ENCODE results near the gene PP2D1. TPM values are rescaled to one million over a fixed set of nuclear protein-coding genes. Genes with fewer than 3 reads are reported as not detected.

The PP2D1 gene
- total and polyA plus RNA-seq, 2 experiments from 2014 or later: 0.23 TPM; not detected in 1

DNA sequence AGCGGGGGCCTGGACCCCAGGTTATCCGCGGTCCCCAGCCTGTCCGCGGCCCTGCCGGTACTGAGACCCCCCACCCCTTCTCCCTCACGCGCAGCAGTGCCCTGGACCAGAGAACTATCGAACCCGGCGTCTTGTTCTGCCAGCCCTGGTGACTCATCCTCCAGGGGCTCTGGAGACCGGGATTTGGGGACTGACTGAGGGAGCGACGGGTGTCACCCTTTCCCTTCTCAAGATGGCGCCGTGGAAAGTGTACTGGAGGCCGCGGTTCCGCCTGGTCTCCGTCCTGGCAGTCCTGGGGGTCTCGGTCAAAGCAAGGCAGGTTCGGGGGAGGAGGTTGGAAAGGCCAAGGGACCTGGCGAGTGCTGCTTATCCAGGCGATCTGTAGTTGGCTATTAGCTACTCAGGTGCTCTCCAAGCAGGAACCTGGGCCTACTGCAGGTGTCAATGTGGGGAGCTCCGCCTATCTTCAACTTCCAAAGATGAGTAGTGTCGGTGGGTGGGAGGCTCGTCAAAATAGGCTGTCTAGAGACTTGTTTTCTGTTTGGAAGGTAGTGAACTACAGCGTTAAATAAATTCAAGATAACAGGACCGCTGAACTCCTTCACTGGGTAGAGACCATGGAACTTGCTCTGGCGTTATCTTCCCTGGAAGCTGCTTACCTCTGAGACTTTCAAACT, 64.4 kb downstream of the PP2D1 start:
- peak overlapping the region; percentile 99 for H3K27ac ChIP-seq
- 2% methylated on average over 27 of the region's 30 CpGs for WGBS (ENCODE audit: low lambda C conversion rate, missing lambda C conversion rate)
- H3K4me1 ChIP-seq (ENCODE audit: insufficient read depth): peaks cover 11% of the 10 kb centered on the region
- H3K79me2 ChIP-seq: peaks cover 53% of the 10 kb centered on the region
- peak; percentile 69 for DNase-seq (ENCODE audit: low spot score)
- no peaks in the 10 kb centered on the region for H3K27me3 ChIP-seq
- no peaks in the 10 kb centered on the region for H3K36me3 ChIP-seq (replicated peaks; ENCODE audit: insufficient read depth, low read depth)
- H4K20me1 ChIP-seq (ENCODE audit: insufficient read depth, poor library complexity, severe bottlenecking): peaks cover 46% of the 10 kb centered on the region
- peak overlapping the region; percentile 83 for H3K4me2 ChIP-seq
- peak overlapping the region; percentile 73 for H3K4me3 ChIP-seq
- H3K9me2 ChIP-seq (replicated peaks; ENCODE audit: insufficient read depth): no peaks in the 10 kb centered on the region
- TF ChIP-seq EZH2 (IDR thresholded peaks at IDR 0.05; ENCODE audit: borderline replicate concordance) (no peak), EZH2phosphoT487 (IDR thresholded peaks at IDR 0.05; ENCODE audit: low read depth, severe bottlenecking, unreplicated experiment) (no peak)
- TF ChIP-seq, protein P1, sequence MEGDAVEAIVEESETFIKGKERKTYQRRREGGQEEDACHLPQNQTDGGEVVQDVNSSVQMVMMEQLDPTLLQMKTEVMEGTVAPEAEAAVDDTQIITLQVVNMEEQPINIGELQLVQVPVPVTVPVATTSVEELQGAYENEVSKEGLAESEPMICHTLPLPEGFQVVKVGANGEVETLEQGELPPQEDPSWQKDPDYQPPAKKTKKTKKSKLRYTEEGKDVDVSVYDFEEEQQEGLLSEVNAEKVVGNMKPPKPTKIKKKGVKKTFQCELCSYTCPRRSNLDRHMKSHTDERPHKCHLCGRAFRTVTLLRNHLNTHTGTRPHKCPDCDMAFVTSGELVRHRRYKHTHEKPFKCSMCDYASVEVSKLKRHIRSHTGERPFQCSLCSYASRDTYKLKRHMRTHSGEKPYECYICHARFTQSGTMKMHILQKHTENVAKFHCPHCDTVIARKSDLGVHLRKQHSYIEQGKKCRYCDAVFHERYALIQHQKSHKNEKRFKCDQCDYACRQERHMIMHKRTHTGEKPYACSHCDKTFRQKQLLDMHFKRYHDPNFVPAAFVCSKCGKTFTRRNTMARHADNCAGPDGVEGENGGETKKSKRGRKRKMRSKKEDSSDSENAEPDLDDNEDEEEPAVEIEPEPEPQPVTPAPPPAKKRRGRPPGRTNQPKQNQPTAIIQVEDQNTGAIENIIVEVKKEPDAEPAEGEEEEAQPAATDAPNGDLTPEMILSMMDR (IDR thresholded peaks at IDR 0.05; ENCODE audit: poor library complexity): no peak
- H2AFZ ChIP-seq: peak overlapping the region; percentile 37
- H3K9me3 ChIP-seq (ENCODE audit: low read depth): no peaks in the 10 kb centered on the region

- Histone ChIP-seq H3K36me3 (replicated peaks; ENCODE audit: insufficient read depth, low read depth) (no peaks in the 10 kb centered on the region), H3K27ac (peak within 1 kb of the TSS; percentile 99), H3K4me1 (ENCODE audit: insufficient read depth) (peaks cover 11% of the 10 kb centered on the region), H2AFZ (peak within 1 kb of the TSS; percentile 79), H3K9me3 (ENCODE audit: low read depth) (no peaks in the 10 kb centered on the region), H3K9me2 (replicated peaks; ENCODE audit: insufficient read depth) (no peaks in the 10 kb centered on the region), H3K27me3 (no peaks in the 10 kb centered on the region), H3K79me2 (peaks cover 46% of the 10 kb centered on the region), H4K20me1 (ENCODE audit: insufficient read depth, poor library complexity, severe bottlenecking) (peaks cover 39% of the 10 kb centered on the region), H3K4me2 (peak within 1 kb of the TSS; percentile 83), H3K4me3 (peak within 1 kb of the TSS; percentile 73)
- WGBS (ENCODE audit: low lambda C conversion rate, missing lambda C conversion rate): under 1% methylated on average over 39 of the region's 73 CpGs
- DNase-seq (ENCODE audit: low spot score): peak; percentile 99
- TF ChIP-seq, protein P1 (IDR thresholded peaks at IDR 0.05; ENCODE audit: poor library complexity): no peak
- TF ChIP-seq EZH2 (IDR thresholded peaks at IDR 0.05; ENCODE audit: borderline replicate concordance): no peak
- TF ChIP-seq EZH2phosphoT487 (IDR thresholded peaks at IDR 0.05; ENCODE audit: low read depth, severe bottlenecking, unreplicated experiment): no peak
Observed at GRCh38 chr3:19946832-19947548, 65.1 kb downstream of the PP2D1 start, which contains the start of gene RAB5A. RAB5A (plus strand) TSS chr3:19947097; CDS start chr3:19950899, 3,802 bp downstream.

- Histone ChIP-seq H3K27ac (peak overlapping the region; percentile 99), H3K79me2 (peaks cover 38% of the 10 kb centered on the region), H3K9me3 (ENCODE audit: low read depth) (no peaks in the 10 kb centered on the region), H3K4me3 (peak overlapping the region; percentile 43), H3K4me1 (ENCODE audit: insufficient read depth) (peaks cover 11% of the 10 kb centered on the region), H3K36me3 (replicated peaks; ENCODE audit: insufficient read depth, low read depth) (no peaks in the 10 kb centered on the region), H2AFZ (peak overlapping the region; percentile 79), H4K20me1 (ENCODE audit: insufficient read depth, poor library complexity, severe bottlenecking) (peaks cover 32% of the 10 kb centered on the region), H3K9me2 (replicated peaks; ENCODE audit: insufficient read depth) (no peaks in the 10 kb centered on the region), H3K4me2 (peak overlapping the region; percentile 72), H3K27me3 (no peaks in the 10 kb centered on the region)
- WGBS (ENCODE audit: low lambda C conversion rate, missing lambda C conversion rate): 51% methylated on average over 26 of the region's 26 CpGs
- no peak for DNase-seq (ENCODE audit: low spot score)
- TF ChIP-seq, protein P1 (IDR thresholded peaks at IDR 0.05; ENCODE audit: poor library complexity): no peak
- no peak for TF ChIP-seq EZH2phosphoT487 (IDR thresholded peaks at IDR 0.05; ENCODE audit: low read depth, severe bottlenecking, unreplicated experiment)
- no peak for TF ChIP-seq EZH2 (IDR thresholded peaks at IDR 0.05; ENCODE audit: borderline replicate concordance)
Observed at GRCh38 chr3:19945969-19946831, 65.9 kb downstream of the PP2D1 start.
